Stimulated activated naive CD4-positive, alpha-beta T cell treated with Interleukin-2 at 50 U/mL for 16 hours (primary cell): ENCODE measurements around the gene SEC24D.
"Not testable (repeated sequence)": the region's sequence is repeated elsewhere in the genome, so short reads cannot be mapped to it uniquely, and the experiment has no call there.

Source experiments
- DNase-seq: peaks from one replicate; lab custom pipeline; 2025; lab: John Stamatoyannopoulos, UW

SEC24D gene

GRCh38 chr4:118811832-118812231 lies 24.1 kb downstream of the SEC24D start:
- DNase-seq, result no peak

GRCh38 chr4:118810991-118811764 lies 24.7 kb downstream of the SEC24D start:
- no peak for DNase-seq

GRCh38 chr4:118807659-118808058 lies 28.3 kb downstream of the SEC24D start:
- no peak for DNase-seq

- DNase-seq, result no peak
Measured at GRCh38 chr4:118803253-118803652, 32.7 kb downstream of the SEC24D start.

GRCh38 chr4:118801895-118802575 lies 33.9 kb downstream of the SEC24D start:
- DNase-seq, result no peak

- no peak for DNase-seq
Measured at GRCh38 chr4:118799231-118799942, 36.5 kb downstream of the SEC24D start.

DNA sequence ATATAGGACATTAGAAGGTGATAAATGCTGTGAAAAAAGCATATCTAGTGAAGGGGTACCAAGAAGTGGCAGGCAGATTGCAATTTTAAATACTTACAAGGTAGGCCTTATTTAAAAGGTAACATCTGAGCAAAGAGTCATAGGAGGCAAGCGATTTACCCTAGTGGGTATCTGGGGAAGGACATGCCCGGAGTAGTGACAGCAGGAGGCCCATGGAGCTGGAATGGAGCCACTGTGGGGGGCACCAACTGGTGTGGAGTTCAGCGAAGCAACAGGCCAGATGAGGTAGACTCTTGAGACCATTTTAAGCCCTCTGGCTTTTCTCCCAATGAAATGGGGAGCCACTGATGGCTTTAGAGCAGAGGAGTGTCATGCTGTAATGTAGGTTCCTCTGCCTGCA lies 37.3 kb downstream of the SEC24D start:
- no peak for DNase-seq

DNA sequence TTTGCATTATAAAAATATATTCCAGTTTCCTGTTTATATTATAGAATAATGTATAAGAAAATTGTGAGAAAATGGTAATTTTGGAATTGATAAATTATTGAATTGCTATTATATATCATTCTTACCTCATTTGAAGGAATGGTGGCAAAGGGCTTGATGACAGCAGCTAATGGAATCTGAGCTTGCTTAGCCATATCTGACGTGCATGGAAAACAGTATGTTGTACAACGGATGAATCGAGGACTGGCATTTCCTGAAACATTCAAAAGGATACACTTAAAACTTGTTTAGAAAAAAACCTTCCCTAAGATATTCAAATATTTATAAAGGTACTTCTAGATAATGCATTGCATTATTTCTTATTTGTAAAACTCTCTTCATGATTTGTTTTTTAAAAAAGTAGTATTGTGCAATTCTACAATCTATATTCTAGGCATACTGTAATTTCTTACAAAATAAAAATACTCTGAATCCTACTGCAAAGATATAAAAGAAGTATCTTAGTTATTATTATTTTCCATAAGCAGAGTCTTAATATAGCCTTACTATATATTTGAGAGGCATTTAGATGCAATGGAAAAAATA lies 38.3 kb downstream of the SEC24D start:
- no peak for DNase-seq

DNA sequence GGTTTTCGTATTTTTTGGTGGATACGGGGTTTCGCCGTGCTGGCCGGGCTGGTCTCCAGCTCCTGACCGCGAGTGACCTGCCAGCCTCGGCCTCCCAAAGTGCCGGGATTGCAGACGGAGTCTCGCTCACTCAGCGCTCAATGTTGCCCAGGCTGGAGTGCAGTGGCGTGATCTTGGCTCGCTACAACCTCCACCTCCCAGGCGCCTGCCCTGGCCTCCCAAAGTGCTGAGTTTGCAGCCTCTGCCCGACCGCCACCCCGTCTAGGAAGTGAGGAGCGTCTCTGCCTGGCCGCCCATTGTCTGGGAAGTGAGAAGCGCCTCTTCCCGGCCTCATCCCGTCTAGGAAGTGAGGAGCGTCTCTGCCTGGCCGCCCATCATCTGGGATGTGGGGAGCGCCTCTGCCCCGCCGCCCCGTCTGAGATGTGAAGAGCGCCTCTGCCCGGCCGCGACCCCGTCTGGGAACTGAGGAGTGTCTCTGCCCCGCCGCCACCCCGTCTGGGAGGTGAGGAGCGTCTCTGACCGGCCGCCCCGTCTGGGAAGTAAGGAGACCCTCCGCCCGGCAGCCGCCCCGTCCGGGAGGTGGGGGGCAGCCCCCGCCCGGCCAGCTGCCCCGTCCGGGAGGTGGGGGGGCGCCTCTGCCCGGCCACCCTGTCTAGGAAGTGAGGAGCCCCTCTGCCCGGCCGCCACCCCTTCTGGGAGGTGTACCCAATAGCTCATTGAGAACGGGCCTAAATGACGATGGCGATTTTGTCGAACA lies 44.1 kb downstream of the SEC24D start:
- DNase-seq, result not testable (repeated sequence)

GRCh38 chr4:118790544-118790943 lies 45.4 kb downstream of the SEC24D start:
- DNase-seq, result no peak

DNA sequence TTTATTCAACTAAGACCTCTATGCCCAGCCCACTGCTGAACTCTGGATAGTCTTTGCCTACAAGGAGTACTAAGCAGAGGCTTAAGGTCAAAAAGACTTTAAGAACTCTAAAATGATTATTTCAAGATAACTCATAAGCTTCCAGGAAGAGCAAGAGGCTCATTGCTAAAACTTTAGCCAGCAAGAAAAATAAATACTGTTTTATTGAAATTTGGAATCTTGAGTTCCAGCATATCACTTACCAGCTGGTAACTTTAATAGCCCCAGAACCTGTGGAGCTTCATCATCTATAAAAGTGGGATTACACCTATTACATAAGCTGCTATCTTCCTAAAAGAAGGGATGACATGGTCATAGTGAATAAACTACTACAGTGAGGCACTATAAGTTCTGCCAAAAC lies 47.0 kb downstream of the SEC24D start:
- no peak for DNase-seq

DNA sequence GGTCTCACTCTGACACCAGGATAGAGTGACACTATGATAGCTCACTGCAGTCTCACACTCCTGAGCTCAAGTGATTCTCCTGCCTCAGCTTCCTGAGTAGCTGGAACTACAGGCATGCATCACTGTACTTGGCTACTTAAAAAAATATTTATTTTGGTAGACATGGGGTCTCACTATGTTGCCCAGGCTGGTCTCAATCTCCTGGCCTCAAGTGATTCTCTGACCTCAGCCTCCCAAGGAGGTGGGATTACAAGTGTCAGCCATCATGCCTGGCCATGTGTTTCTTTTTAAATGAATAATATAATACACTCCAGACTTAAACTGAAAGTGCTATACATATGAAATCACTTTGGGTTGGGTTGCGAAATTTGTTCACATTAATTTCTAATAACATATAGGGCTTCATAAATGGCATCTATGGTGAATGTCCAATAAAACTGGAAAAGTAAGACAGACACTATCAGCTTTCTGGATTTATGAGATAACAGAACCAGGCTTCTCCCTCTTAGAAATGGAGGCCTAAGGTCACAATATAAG lies 48.0 kb downstream of the SEC24D start:
- DNase-seq, result no peak

GRCh38 chr4:118784776-118785175 lies 51.1 kb downstream of the SEC24D start:
- DNase-seq, result no peak

DNA sequence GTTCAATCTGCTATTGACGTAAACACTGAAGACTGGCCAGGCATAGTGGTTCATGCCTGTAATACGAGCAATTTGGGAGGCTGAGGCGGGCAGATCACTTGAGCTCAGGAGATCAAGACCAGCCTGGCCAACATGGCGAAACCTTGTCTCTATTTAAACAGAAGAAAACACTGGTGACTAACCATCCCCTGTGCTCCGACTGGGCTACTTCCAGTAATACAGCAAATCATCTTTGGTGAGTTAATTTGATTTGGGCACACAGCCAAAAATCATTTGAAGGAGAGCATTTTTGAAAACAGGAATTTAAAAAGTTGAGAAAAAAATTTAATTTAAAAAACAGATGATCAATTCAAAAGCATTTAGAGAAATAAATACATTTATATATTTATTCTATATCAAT lies 52.0 kb downstream of the SEC24D start:
- DNase-seq, result no peak

- DNase-seq, result not testable (repeated sequence)
Measured at GRCh38 chr4:118782886-118783285, 53.0 kb downstream of the SEC24D start.

GRCh38 chr4:118777649-118778048 lies 58.3 kb downstream of the SEC24D start:
- DNase-seq, result not testable (repeated sequence)

- not testable (repeated sequence) for DNase-seq
Measured at GRCh38 chr4:118776955-118777640, 58.8 kb downstream of the SEC24D start.

GRCh38 chr4:118776157-118776954 lies 59.6 kb downstream of the SEC24D start:
- no peak for DNase-seq

DNA sequence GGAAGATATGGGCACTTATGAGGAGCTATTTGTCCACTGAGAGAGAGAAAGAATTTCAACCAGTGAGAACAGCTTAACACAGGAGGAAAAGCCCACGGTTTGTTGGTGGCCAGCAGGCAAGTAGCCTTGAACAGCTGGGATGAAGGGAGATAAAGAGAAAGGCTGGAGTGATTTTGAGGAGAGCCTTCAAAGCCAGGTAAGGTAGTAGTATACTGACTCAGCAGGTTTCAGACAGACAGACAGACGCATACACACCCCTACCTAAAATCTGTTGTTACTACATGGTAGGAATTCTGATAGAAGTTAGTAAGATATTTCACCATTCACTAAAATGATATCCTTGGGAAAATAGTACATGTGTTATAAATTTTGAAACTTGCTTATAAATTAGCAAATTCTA lies 60.5 kb downstream of the SEC24D start:
- no peak for DNase-seq

GRCh38 chr4:118774989-118775388 lies 60.9 kb downstream of the SEC24D start:
- no peak for DNase-seq
